HG02759 (cell line): ENCODE results near the gene USP37.

ENCODE experiments used
- ATAC-seq: cut with Tn5 transposase; IDR thresholded peaks from one replicate; pipeline ENCODE4 v1.9.1; 2021; ENCODE audit warnings: mild to moderate bottlenecking, moderate library complexity; ENCODE audit not compliant: unreplicated experiment

Gene USP37

GRCh38 chr2:218432676-218433365, 135.3 kb downstream of the USP37 start:
- no peak for ATAC-seq

DNA sequence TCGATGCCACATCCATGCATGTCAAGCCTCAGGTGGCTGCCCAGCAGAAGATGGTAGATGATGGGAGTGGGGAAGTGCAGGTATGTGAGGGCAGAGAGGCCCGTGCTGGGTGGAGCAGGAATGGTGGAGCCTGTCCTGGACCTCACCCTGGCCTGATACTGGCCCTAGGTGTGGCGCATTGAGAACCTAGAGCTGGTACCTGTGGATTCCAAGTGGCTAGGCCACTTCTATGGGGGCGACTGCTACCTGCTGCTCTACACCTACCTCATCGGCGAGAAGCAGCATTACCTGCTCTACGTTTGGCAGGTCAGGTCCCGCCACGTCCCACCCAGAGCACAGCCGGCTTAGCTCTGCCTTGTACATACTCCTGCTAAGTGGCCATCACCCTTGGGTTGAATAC, 136.3 kb downstream of the USP37 start:
- no peak for ATAC-seq

GRCh38 chr2:218430721-218431120, 137.4 kb downstream of the USP37 start:
- ATAC-seq = no peak

DNA sequence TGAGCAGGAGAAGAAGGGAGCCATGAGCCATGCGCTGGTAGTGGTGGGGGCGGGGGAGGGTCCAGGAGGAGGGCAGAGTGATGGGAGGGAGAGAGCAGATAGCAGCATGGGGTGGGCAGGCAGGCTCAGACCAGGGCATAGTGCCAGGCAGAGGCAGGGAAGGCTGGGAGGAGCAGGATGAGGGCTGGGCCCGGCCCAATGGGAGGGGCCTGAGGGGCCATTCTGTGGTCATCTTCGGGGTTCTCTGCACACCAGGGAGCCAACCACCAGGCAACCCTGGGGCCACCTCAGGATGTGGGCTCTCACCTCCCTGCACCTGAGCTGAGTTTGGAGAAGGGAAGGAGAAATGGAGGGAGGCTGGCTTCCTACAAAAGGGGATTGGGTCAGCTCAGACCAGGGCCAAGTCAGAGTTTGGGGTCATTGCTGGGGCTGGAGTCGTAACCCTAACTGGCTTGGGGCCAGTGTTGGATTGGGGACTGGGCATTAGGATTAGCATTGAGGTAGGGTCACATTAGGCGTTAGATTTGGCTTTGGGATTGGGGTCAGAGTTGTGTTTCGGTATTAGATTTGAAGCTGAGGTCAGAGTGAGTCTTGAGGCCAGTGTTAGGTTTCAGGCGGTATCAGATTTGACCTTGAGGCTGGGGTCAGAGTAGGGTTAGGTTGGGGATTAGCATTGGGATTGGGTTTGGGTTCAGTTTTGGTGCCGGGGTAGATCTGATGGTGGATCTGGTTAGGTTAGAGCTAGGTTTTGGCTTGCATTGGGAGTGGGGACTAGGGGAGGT, 138.0 kb downstream of the USP37 start:
- ATAC-seq = no peak

GRCh38 chr2:218428846-218429558, 139.1 kb downstream of the USP37 start:
- no peak for ATAC-seq

- ATAC-seq = no peak
Measured at GRCh38 chr2:218427741-218428140, 140.4 kb downstream of the USP37 start.

- no peak for ATAC-seq
Measured at GRCh38 chr2:218425531-218425930, 142.6 kb downstream of the USP37 start.

GRCh38 chr2:218423584-218423983, 144.6 kb downstream of the USP37 start:
- no peak for ATAC-seq

DNA sequence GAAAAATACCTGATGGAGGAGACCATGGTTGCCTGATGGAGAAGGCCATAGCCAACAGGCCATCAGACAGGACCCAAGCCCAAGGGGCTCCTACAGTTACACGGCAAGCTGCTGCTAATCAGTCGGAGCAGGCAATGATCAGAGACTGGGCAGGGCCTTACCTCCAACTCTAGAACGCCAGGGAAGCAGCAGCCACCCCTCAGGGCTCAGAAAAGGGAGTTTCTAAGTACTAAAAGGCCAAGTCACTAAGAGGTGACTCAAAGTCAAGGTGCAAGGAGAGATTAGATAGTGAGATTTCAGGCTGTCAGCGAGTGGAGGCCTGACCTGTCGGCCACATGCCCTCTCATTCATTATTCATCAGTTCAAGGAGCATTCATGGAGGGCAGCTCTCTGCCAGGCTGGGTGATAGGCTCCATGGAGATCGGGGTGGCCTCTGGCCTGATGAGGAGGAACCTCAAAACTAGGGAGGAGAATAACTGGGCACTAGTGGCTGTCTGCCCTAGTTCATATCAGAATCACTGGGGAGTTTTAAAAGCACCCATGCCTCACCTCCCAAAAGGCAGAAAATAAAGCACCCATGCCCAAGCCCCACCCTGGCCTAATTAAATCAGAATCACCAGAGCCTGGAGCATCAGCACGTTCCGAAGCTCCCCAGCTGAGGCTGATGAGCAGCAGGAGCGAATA, 145.6 kb downstream of the USP37 start:
- ATAC-seq = no peak

GRCh38 chr2:218421027-218421426, 147.1 kb downstream of the USP37 start:
- ATAC-seq = no peak

DNA sequence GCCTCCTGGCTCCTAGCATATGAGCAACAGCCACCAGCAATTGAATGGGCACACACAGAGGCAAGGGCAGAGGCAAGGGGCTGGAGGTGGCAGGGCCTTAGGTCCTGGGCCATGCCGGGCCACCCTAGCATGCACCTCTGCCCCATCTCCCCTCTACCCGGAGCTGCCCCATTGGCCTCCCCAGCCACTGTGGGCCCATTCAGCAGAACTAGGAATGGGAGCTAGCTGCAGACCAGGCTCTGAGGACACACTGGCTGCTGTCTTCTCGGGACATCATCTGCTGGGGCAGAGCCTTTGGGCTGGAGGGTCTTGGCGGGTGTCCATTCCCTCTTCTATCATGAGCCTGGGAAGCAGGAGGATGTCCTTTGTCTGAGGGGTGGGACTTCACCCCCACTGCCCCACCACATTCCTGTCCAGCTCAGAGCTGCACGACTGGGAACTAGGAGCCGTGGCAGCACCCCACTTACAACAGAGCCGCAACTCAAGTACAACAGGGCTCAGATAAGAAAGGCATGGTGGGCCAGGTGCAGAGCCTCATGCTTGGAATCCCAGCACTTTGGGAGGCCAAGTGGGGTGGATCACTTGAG, 148.4 kb downstream of the USP37 start:
- ATAC-seq = no peak

DNA sequence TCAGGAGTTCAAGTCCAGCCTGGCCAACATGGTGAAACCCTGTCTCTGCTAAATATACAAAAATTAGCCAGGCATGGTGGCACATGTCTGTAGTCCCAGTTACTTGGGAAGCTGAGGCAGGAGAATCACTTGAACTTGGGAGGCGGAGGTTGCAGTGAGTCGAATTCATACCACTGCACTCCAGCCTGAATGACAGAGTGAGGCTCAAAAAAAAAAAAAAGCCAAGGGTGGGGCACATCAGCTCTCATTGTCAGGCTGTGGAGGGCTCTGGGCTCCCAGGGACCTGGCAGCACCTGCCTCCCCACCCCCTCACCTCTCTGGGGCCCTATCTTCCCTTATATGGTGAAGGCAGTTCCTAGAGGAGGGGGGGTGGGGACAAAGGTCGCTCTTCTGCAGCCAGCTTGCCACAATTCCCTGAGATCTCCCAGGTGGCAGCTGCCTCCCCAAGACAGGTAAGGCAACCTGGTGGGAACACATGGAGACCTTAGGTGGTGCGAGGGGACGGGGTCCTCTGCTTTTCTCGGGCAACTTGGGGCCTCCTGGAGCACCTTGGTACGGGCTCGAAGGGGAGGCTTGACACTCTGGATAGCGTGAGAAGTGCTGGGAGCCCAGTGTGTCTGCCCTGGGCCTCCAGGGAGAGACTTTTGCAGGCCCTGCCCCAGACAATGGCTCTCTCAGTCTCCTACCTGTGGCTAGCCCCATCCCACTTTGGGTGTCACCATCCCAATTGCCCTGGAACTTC, 149.3 kb downstream of the USP37 start, which contains the start of gene VIL1:
Gene VIL1 (plus strand): TSS at position 407 of the 742 bp plus-strand sequence. CDS start 4,656 bp downstream, outside the sequence.
- ATAC-seq = no peak

DNA sequence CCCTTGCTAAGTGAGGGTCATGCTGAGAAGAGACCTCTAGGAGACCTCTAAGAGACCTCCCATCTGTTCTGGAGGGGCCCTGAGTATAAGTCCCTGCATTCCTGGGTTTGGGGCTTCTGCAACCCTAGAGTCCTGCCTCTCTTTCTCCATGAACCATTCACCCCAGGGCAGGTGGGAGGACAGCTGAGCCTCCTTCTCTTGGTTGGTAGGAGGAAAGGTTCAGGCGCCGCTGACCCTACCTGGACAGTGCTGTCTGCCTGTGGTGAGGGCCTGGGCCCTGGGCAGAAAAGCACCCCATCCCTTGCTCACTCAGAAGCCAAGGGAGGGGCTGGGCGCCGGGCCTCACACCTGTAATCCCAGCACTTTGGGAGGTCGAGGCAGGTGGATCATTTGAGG, 149.8 kb downstream of the USP37 start:
- no peak for ATAC-seq

DNA sequence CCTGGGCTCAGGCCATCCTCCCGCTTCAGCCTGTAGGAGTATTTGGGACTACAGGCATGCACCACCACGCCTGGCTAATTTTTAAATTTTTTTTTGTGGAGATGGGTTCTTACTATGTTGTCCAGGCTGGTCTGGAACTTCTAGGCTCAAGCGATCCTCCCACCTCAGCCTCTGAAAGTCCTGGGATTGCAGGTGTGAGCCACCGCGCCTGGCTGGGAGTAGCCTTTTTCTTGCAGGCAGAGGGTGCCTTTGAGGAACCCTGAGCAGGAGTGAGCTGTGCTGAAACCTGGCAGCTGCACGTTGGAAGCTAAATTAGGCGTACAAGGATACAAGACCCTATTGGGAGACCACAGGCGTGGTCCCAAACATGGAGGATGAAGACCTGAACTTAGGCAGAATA, 160.4 kb downstream of the USP37 start:
- no peak for ATAC-seq

DNA sequence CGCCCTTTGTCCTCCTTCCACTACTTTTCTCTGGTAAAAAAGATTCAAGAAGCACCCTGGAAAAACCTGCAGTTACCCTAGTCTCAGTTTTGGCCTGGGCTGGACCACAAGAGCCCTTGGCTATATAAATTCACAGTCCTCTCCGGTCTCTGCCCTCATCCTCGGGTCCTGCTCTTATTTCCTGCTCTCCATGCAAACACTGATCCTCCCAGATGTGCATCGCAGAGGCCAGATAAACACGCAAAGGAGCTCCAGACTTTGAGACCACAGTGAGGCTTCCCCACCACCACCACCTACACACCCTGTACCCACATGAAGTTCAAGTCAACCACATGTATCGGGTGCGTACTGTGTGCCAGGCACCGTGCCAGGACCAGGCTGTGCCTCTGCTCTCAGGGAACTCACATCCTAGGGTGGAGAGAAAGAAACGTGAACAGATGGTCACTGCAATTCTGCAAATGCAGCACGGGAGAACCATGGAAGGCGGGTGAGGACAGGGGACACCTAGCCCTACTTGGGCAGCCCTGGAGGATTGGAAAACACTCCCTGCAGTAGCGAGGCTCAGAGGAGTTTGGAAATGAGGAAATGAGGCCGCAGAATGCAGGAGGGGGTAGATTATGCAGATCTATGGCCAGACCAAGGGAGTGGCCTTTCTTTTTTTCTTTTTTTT, 161.1 kb downstream of the USP37 start:
- no peak for ATAC-seq

DNA sequence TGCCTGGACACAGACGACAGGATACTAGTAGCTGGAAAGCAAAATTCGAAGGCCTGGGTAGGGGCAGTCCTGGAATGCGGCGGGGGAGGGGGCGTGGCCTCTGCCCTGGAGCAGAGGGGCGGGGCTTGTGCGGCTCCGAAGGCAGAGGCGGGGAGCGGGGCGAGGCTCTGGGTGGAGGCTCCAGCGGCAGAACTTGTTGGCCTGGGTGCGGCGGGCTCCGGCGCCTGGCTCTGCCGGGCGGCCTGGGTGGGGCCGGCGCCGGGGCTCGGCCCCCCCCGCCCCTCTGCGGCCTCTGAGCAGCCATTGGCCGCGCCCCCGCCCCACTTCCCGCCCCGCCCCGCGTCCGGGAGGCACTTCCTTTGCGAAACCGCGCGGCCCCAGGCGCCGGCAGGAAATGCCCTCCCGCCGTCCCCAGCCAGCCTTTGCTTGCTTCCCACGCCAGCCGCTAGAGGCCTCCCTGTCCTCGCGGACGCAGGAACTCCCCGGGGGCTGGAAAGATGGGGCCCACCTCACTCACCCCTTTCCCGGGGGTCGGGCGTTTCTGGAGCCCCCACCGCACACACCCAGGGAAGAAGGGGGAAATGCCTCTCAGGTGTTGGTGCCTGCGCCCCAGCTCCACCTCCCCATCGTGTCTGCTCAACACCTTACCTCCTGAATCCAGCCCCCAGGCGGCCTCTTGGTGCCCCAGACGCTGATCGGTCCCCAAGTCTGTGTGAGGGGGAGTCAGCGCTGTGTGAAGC, 161.8 kb downstream of the USP37 start:
- ATAC-seq = peak; percentile 86

DNA sequence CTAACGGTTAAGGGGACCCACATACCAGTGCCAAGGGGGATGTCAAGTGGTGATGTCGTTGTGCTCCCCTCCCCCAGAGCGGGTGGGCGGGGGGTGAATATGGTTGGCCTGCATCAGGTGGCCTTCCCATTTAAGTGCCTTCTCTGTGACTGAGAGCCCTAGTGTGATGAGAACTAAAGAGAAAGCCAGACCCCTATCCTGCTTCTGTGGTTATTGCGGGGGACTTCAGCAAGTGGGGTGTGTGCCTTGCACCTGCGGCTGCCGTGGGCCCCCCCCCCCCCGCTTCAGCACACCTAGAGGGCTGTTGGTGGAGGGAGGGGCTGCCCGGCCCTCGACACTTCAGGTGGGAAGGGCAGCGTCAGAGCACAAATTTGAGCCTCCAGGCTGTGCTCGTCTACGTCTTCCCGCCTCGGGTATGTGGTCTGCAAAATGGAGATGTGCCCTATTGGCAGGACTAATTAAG, 162.4 kb downstream of the USP37 start:
- ATAC-seq = peak; percentile 23

DNA sequence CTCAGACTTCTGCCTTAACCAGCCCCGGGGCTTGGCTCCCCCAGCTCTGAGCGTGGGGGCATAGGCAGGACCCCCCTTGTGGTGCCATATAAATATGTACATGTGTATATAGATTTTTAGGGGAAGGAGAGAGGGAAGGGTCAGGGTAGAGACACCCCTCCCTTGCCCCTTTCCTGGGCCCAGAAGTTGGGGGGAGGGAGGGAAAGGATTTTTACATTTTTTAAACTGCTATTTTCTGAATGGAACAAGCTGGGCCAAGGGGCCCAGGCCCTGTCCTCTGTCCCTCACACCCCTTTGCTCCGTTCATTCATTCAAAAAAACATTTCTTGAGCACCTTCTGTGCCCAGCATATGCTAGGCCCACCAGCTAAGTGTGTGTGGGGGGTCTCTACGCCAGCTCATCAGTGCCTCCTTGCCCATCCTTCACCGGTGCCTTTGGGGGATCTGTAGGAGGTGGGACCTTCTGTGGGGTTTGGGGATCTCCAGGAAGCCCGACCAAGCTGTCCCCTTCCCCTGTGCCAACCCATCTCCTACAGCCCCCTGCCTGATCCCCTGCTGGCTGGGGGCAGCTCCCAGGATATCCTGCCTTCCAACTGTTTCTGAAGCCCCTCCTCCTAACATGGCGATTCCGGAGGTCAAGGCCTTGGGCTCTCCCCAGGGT, 162.9 kb downstream of the USP37 start:
- ATAC-seq = no peak
